ENCODE measurements around the gene ARGLU1. TPM values are rescaled to one million over a fixed set of nuclear protein-coding genes. Genes with fewer than 3 reads are reported as not detected.

ARGLU1 gene
- total RNA-seq, 1 donor from 2014 or later, result 86.3 TPM

- intact Hi-C loops (cut with micrococcal nuclease), result no loop called here
These were observed 19.8 kb downstream of the ARGLU1 start for GRCh38 chr13:106548064-106548696.

GRCh38 chr13:106541826-106542225, 26.1 kb downstream of the ARGLU1 start:
- intact Hi-C loops (cut with micrococcal nuclease), result no loop called here

- intact Hi-C loops (cut with micrococcal nuclease), result no loop called here
These were observed 27.3 kb downstream of the ARGLU1 start for GRCh38 chr13:106540613-106541012.

- intact Hi-C loops (cut with micrococcal nuclease), result loop anchor here (1.0 to 10.0 kb wide), 6 partner anchors 83 to 1965 kb away; partner anchors contain the start of genes ABHD13 and LIG4
These were observed 30.4 kb downstream of the ARGLU1 start for GRCh38 chr13:106537521-106537920.

GRCh38 chr13:106536244-106537034, 31.5 kb downstream of the ARGLU1 start:
- intact Hi-C loops (cut with micrococcal nuclease), result loop anchor here (1.0 to 10.0 kb wide), 10 partner anchors 8 to 1964 kb away; partner anchors contain the start of genes ABHD13 and LIG4

- intact Hi-C loops (cut with micrococcal nuclease), result loop anchor here (1.0 to 10.0 kb wide), 13 partner anchors 9 to 1963 kb away; partner anchors contain the start of genes ABHD13, ARGLU1 and LIG4
These were observed 32.2 kb downstream of the ARGLU1 start, which contains the start of gene EFNB2 for GRCh38 chr13:106535552-106536243. TSS of gene EFNB2 (minus strand) at chr13:106535662. CDS start at chr13:106534964, 698 bp downstream.

- intact Hi-C loops (cut with micrococcal nuclease), result loop anchor here (1.0 to 10.0 kb wide), 9 partner anchors 33 to 1963 kb away; partner anchors contain the start of genes ABHD13, ARGLU1 and LIG4
These were observed 33.0 kb downstream of the ARGLU1 start for GRCh38 chr13:106534639-106535551.

GRCh38 chr13:106533943-106534638, 33.8 kb downstream of the ARGLU1 start:
- intact Hi-C loops (cut with micrococcal nuclease), result loop anchor here (2.0 to 10.0 kb wide), 4 partner anchors 43 to 1681 kb away; partner anchors contain the start of genes ABHD13 and LIG4

GRCh38 chr13:106533101-106533942, 34.6 kb downstream of the ARGLU1 start:
- intact Hi-C loops (cut with micrococcal nuclease), result loop anchor here (10.0 kb wide), 2 partner anchors 189 to 1681 kb away; partner anchors contain the start of genes ABHD13 and LIG4

- intact Hi-C loops (cut with micrococcal nuclease), result loop anchor here (10.0 kb wide), 2 partner anchors 188 to 1682 kb away; partner anchors contain the start of genes ABHD13 and LIG4
These were observed 35.6 kb downstream of the ARGLU1 start for GRCh38 chr13:106532111-106532929.

GRCh38 chr13:106530980-106531481, 36.9 kb downstream of the ARGLU1 start:
- intact Hi-C loops (cut with micrococcal nuclease), result loop anchor here (10.0 kb wide), 2 partner anchors 186 to 1684 kb away; partner anchors contain the start of genes ABHD13 and LIG4

GRCh38 chr13:106530171-106530851, 37.6 kb downstream of the ARGLU1 start:
- intact Hi-C loops (cut with micrococcal nuclease), result loop anchor here (10.0 kb wide), 2 partner anchors 186 to 1684 kb away; partner anchors contain the start of genes ABHD13 and LIG4

GRCh38 chr13:106529415-106530170, 38.3 kb downstream of the ARGLU1 start:
- intact Hi-C loops (cut with micrococcal nuclease), result loop anchor here (10.0 kb wide), 2 partner anchors 185 to 1685 kb away; partner anchors contain the start of genes ABHD13 and LIG4

- intact Hi-C loops (cut with micrococcal nuclease), result no loop called here
These were observed 39.1 kb downstream of the ARGLU1 start for GRCh38 chr13:106528718-106529414.

- intact Hi-C loops (cut with micrococcal nuclease), result no loop called here
These were observed 40.1 kb downstream of the ARGLU1 start for GRCh38 chr13:106527826-106528225.
